Brain microvascular endothelial cell (primary cell): ENCODE data around the gene SEZ6L.

ENCODE experiments used
- DNase-seq: peaks from one replicate; pipeline ENCODE4 v3.0.0-alpha.2; 2020
- H3K27ac ChIP-seq: fragments of 250-450 bp; sonication (Bioruptor Pico); 2 replicates; pipeline ENCODE4 v1.5.1; 2020; ENCODE audit warnings: mild to moderate bottlenecking, moderate library complexity
- H3K27me3 ChIP-seq: fragments of 250-450 bp; sonication (Bioruptor Pico); replicated peaks from 2 replicates; pipeline ENCODE4 v1.5.1; 2020; ENCODE audit warnings: mild to moderate bottlenecking
- H3K36me3 ChIP-seq: fragments of 250-450 bp; sonication (Bioruptor Pico); replicated peaks from 2 replicates; pipeline ENCODE4 v1.5.1; 2020; ENCODE audit warnings: mild to moderate bottlenecking
- H3K4me3 ChIP-seq: 2 replicates; pipeline ENCODE4 v1.5.1; 2011; ENCODE audit warnings: low read depth, mild to moderate bottlenecking, control low read depth, low read length, moderate library complexity
- CTCF ChIP-seq: IDR thresholded peaks from 2 replicates; pipeline ENCODE4 v1.5.1; 2011; ENCODE audit warnings: low read depth, mild to moderate bottlenecking, moderate library complexity, low read length, control low read depth, inconsistent platforms; ENCODE audit errors: missing control alignments
- in situ Hi-C: cut with HindIII; loops from 2 replicates; pipeline ENCODE4 v1.10.0; 2017; ENCODE audit warnings: low sequenced_read_pairs, low pct_ligation_motif_present

Gene SEZ6L

GRCh38 chr22:26364066-26365015 lies 195.1 kb downstream of the SEZ6L start:
- Histone ChIP-seq H3K27ac (no peak overlapping the region), H3K27me3 (peaks cover 2% of the 10 kb centered on the region), H3K36me3 (no peaks in the 10 kb centered on the region), H3K4me3 (no peak overlapping the region)
- peak; percentile 89 for DNase-seq
- in situ Hi-C loops = no loop called here
- peak; percentile 87 for TF ChIP-seq CTCF

GRCh38 chr22:26367402-26368245 lies 198.4 kb downstream of the SEZ6L start:
- Histone ChIP-seq H3K27ac (no peak overlapping the region), H3K27me3 (no peaks in the 10 kb centered on the region), H3K4me3 (no peak overlapping the region), H3K36me3 (no peaks in the 10 kb centered on the region)
- TF ChIP-seq CTCF = peak; percentile 88
- in situ Hi-C loops = no loop called here
- DNase-seq = peak; percentile 32

- in situ Hi-C loops = no loop called here
- no peak for TF ChIP-seq CTCF
- Histone ChIP-seq H3K4me3 (no peak overlapping the region), H3K36me3 (no peaks in the 10 kb centered on the region), H3K27ac (no peak overlapping the region), H3K27me3 (peaks cover 5% of the 10 kb centered on the region)
- no peak for DNase-seq
These were observed 203.6 kb downstream of the SEZ6L start for GRCh38 chr22:26372890-26373289.

GRCh38 chr22:26374391-26375026 lies 205.2 kb downstream of the SEZ6L start:
- Histone ChIP-seq H3K4me3 (no peak overlapping the region), H3K27ac (no peak overlapping the region), H3K27me3 (peaks cover 5% of the 10 kb centered on the region), H3K36me3 (no peaks in the 10 kb centered on the region)
- in situ Hi-C loops = no loop called here
- no peak for DNase-seq
- no peak for TF ChIP-seq CTCF

GRCh38 chr22:26377170-26377830 lies 208.0 kb downstream of the SEZ6L start:
- DNase-seq = no peak
- in situ Hi-C loops = no loop called here
- Histone ChIP-seq H3K4me3 (no peak overlapping the region), H3K27ac (no peak overlapping the region), H3K27me3 (peaks cover 5% of the 10 kb centered on the region), H3K36me3 (no peaks in the 10 kb centered on the region)
- peak; percentile 21 for TF ChIP-seq CTCF
